Heart left ventricle (tissue), 16 donors: ENCODE data around the gene SYMPK. TPM values are rescaled to one million over a fixed set of nuclear protein-coding genes. Genes with fewer than 3 reads are reported as not detected.

Source experiments
- ATAC-seq, 4 donors: fragments of 200-7000 bp; cut with Tn5 transposase; one replicate each; pipeline ENCODE4 v1.9.1; 2020 to 2022; ENCODE audit warnings: moderate library complexity in 4 of 4, mild to moderate bottlenecking in 3 of 4, moderate number of reproducible peaks in 1 of 4
- DNase-seq, 5 donors: peaks; one replicate each; pipeline ENCODE4 v3.0.0-alpha.2; 2020
- H3K27ac ChIP-seq, 12 donors: fragments of 200-600 bp; sonication (generic) in 4 of 12; one replicate each; pipeline versions ENCODE4 v1.5.0 to v1.8.0; 2016 to 2022; ENCODE audit warnings: mild to moderate bottlenecking in 2 of 12
- H3K27me3 ChIP-seq, 9 donors: fragments of 200-600 bp; sonication (generic) in 2 of 9; one replicate each; pipeline versions ENCODE4 v1.5.1 to v1.8.0; 2016 to 2022; ENCODE audit warnings: mild to moderate bottlenecking in 3 of 9
- H3K36me3 ChIP-seq, 9 donors: fragments of 200-600 bp; sonication (generic) in 2 of 9; one replicate each; pipeline versions ENCODE4 v1.5.0 to v1.8.0; 2018 to 2022; ENCODE audit warnings: mild to moderate bottlenecking in 2 of 9
- H3K4me1 ChIP-seq, 12 donors: fragments of 200-600 bp; sonication (generic) in 4 of 12; one replicate each; pipeline versions ENCODE4 v1.5.0 to v1.8.0; 2016 to 2022; ENCODE audit warnings: mild to moderate bottlenecking in 3 of 12
- H3K4me3 ChIP-seq, 12 donors: fragments of 200-600 bp; sonication (generic) in 4 of 12; one replicate each; pipeline versions ENCODE4 v1.5.0 to v1.8.0; 2017 to 2022; ENCODE audit warnings: mild to moderate bottlenecking in 9 of 12, moderate library complexity in 4 of 12
- H3K9me3 ChIP-seq, 12 donors: fragments of 200-600 bp; sonication (generic) in 4 of 12; one replicate each; pipeline versions ENCODE4 v1.5.0 to v1.8.0; 2016 to 2022; ENCODE audit warnings: mild to moderate bottlenecking in 1 of 12
- POLR2A ChIP-seq, 2 donors: fragments of 450-650 bp; IDR thresholded peaks; one replicate each; pipeline ENCODE4 v1.6.1; 2017; ENCODE audit warnings: antibody characterized with exemption in 2 of 2, mild to moderate bottlenecking in 2 of 2, moderate library complexity in 2 of 2
- WGBS, 4 donors: extraction: QIAGEN DNeasy Blood & Tissue Kit in 2 of 4; methylation state at CpG; one replicate each; pipeline versions ENCODE4 v1.1.5 to v1.1.7; 2013 to 2018; 5-methylcytosine and 5-hydroxymethylcytosine counted together
- intact Hi-C, 10 donors: fragments of 100-400 bp; cut with DNase I; formaldehyde crosslinking; loops; one replicate each; pipeline versions ENCODE4 v1.11.1 to v1.14.2; 2022
- polyA plus RNA-seq, 2 donors: library from polyadenylated mRNA; stranded (reverse); fragments of 200-250 nt; gene quantifications; one replicate each; pipeline ENCODE4 v1.2.3, GENCODE V29; 2013
- total RNA-seq, 9 donors: library from RNA; depleted of rRNA in 2 of 9; stranded (reverse); fragments of >200 nt in 2 of 9; fragmentation: NEBNext Ultra II Directional in 3 of 9; extraction: Animal tissue kit (Norgen Biotek cat#: 25700) in 3 of 9; gene quantifications; one replicate each; pipeline versions ENCODE4 v1.1.0 to v1.2.4, GENCODE V29; 2016 to 2023
- TF ChIP-seq, protein P1 (sequence below), 12 donors: fragments of 200-600 bp; sonication (generic) in 4 of 12; IDR thresholded peaks; one replicate each; pipeline versions ENCODE4 v1.5.0 to v1.8.0; 2018 to 2022; ENCODE audit warnings: antibody characterized with exemption in 12 of 12, mild to moderate bottlenecking in 5 of 12
- donor health status: ischemic (EF 13 %, LVEDD 7.1; RV severe dilation, severe dysfunction).
- donor health status: healthy with polysubstance abuse.
- donor health status: DM: no; HTN: yes; CAD: no.
- donor health status: DM: no; HTN: no; CAD: no.
- donor health status: ischemic (EF 25% LVEDD 6.9; RV normal size, moderate dysfunction).
- donor health status: ischemic (EF 25% LVEDD 5.7; RV mildly dilated, moderate dysfunction).
- donor health status: healthy.
- donor health status: DM: yes; HTN: yes; CAD: no.
- donor health status: ischemic (EF 35%, LVEDD 5.7; RV mildly dilated, moderate dysfunction).
- donor health status: nonischemic (EF 11% LVEDD 7.7; RV severe dilation, severe dysfunction).
- donor health status: DM: yes; HTN: yes; CAD: no.
- donor health status: PGD.
- donor health status: ischemic (EF 29% LVEDD 5.4; RV normal size, mild dysfunction).
- donor health status: nonischemic (EF 23%, LVEDD 6.1; RV moderate dilation, normal function).

Gene SYMPK
- total and polyA plus RNA-seq, 11 donors = 21.9 to 47.7 (median 34.3) TPM

DNA sequence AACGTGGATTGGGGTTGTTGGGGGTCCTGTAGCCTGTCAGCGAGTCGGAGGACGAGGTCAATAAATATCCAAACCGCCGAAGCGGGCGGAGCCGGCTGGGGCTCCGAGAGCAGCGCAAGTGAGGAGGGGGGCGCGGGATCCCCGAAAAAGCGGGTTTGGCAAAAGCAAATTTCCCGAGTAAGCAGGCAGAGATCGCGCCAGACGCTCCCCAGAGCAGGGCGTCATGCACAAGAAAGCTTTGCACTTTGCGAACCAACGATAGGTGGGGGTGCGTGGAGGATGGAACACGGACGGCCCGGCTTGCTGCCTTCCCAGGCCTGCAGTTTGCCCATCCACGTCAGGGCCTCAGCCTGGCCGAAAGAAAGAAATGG lies 93.1 kb downstream of the SYMPK start:
- ATAC-seq = no peak
- H3K36me3 ChIP-seq = peaks cover 0 to 38% (median 18%) of the 10 kb centered on the region in 9 donors
- H3K9me3 ChIP-seq = no peaks in the 10 kb centered on the region
- intact Hi-C loops = loop anchor here in 9 of 10 donors (1.0 to 10.0 kb wide), 17 partner anchors 23 to 365 kb away; partner anchors contain the start of genes FBXO46 (in 7 of the 9), MEIOSIN (in 6 of the 9), QPCTL (in 3 of the 9) and DMWD (in 2 of the 9)
- TF ChIP-seq, protein P1, sequence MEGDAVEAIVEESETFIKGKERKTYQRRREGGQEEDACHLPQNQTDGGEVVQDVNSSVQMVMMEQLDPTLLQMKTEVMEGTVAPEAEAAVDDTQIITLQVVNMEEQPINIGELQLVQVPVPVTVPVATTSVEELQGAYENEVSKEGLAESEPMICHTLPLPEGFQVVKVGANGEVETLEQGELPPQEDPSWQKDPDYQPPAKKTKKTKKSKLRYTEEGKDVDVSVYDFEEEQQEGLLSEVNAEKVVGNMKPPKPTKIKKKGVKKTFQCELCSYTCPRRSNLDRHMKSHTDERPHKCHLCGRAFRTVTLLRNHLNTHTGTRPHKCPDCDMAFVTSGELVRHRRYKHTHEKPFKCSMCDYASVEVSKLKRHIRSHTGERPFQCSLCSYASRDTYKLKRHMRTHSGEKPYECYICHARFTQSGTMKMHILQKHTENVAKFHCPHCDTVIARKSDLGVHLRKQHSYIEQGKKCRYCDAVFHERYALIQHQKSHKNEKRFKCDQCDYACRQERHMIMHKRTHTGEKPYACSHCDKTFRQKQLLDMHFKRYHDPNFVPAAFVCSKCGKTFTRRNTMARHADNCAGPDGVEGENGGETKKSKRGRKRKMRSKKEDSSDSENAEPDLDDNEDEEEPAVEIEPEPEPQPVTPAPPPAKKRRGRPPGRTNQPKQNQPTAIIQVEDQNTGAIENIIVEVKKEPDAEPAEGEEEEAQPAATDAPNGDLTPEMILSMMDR (IDR thresholded peaks at IDR 0.05) = no peak
- TF ChIP-seq POLR2A (IDR thresholded peaks at IDR 0.05) = no peak
- DNase-seq = peak in 4 of 5 donors; percentile 51 to 72 (median 62)
- H3K27ac ChIP-seq = peak overlapping the region; percentile 86 to 99 (median 97)
- 0 to 1% (median 0%) methylated on average over 18 to 28 of the region's 28 CpGs for WGBS, 4 donors
- peaks cover 0 to 57% (median 0%) of the 10 kb centered on the region in 9 donors for H3K27me3 ChIP-seq
- peaks cover 5 to 58% (median 32%) of the 10 kb centered on the region in 12 donors for H3K4me1 ChIP-seq
- peak overlapping the region; percentile 28 to 93 (median 79) for H3K4me3 ChIP-seq

DNA sequence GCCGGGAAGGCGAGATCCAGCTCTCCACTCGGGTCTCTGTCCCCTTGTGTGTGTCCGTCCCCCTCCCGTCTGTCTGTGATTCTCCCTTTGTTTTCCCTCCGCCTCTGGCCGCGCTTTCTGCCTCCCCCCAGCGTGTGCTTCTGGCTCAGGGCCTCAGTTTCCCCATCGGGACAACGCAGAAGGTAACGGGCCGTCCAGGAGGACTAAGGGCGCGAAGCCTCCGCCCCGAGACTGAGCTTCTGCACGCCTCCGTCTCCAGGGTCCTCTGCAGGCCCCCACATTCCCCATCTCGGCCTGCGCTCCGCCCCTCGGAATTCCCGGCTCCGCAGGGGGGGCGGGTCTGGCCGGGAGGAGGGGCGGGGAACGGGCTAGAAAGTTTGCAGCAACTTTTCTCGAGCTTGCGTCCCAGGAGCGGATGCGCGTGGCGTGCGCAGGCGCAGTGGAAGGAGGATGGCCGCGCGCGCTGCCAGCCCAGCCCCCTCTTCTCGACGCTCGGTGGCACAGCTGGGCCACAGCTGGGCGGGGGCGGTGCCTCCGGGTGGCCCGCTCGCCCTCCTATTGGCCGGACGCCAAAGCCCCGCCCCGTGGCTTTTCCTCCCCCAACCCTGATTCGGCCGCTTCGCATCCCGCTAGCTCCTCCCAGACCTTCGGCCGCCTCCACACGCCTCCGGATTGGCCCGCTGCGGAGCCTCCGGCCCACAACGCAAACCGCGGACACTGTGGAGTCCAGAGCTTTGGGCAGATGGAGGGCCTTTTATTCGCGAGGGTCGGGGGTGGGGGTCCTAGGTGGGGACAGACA lies 93.8 kb downstream of the SYMPK start, which contains the start of gene SIX5:
TSS of gene SIX5 (minus strand) at position 269 of the 799 bp plus-strand sequence. CDS start 408 bp downstream, outside the sequence.
- Histone ChIP-seq H3K27me3 (peaks cover 0 to 56% (median 0%) of the 10 kb centered on the region in 9 donors), H3K9me3 (no peaks in the 10 kb centered on the region), H3K36me3 (peaks cover 0 to 32% (median 11%) of the 10 kb centered on the region in 9 donors), H3K27ac (peak within 1 kb of the TSS; percentile 86 to 99 (median 97)), H3K4me1 (peaks cover 9 to 65% (median 38%) of the 10 kb centered on the region in 12 donors), H3K4me3 (peak within 1 kb of the TSS; percentile 72 to 93 (median 82))
- ATAC-seq (peak; percentile 59 to 66 (median 62)), DNase-seq (peak; percentile 98 to 99 (median 99))
- intact Hi-C loops = loop anchor here in 9 of 10 donors (1.0 to 10.0 kb wide), 11 partner anchors 37 to 364 kb away; partner anchors contain the start of genes FBXO46 (in 7 of the 9), MEIOSIN (in 6 of the 9), QPCTL (in 3 of the 9) and POLR1G (in 1 of the 9)
- TF ChIP-seq POLR2A (IDR thresholded peaks at IDR 0.05) = peak in 1 of 2 donors; percentile 89
- TF ChIP-seq, protein P1 (IDR thresholded peaks at IDR 0.05) = no peak
- 0 to 1% (median 0%) methylated on average over 16 to 70 of the region's 70 CpGs for WGBS, 4 donors

DNA sequence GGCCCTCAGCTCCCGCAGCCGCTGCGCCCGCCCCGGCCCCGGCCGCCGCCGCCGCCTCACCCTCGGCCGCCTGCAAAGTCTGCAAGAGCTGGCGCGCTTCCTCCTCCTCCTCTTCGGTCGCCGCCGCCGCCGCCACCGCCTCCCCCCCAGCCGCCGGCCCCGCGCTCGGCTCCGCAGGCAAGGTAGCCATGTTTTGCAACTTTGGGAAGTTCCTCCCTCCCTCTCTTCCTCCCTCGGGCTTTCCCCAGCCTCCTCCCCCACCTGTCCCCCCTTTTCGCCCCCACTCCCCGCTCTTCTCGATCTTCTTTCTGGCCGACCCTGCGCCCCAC lies 94.3 kb downstream of the SYMPK start:
- Histone ChIP-seq H3K4me3 (peak overlapping the region; percentile 72 to 93 (median 82)), H3K27me3 (peaks cover 0 to 55% (median 0%) of the 10 kb centered on the region in 9 donors), H3K27ac (peak overlapping the region; percentile 86 to 99 (median 97)), H3K36me3 (peaks cover 0 to 28% (median 8%) of the 10 kb centered on the region in 9 donors), H3K4me1 (peaks cover 10 to 70% (median 44%) of the 10 kb centered on the region in 12 donors), H3K9me3 (no peaks in the 10 kb centered on the region)
- no peak for TF ChIP-seq POLR2A (IDR thresholded peaks at IDR 0.05)
- TF ChIP-seq, protein P1 (IDR thresholded peaks at IDR 0.05) = no peak
- intact Hi-C loops = loop anchor here in 9 of 10 donors (1.0 to 10.0 kb wide), 9 partner anchors 36 to 364 kb away; partner anchors contain the start of genes FBXO46 (in 7 of the 9), MEIOSIN (in 6 of the 9), QPCTL (in 2 of the 9) and POLR1G (in 1 of the 9)
- 1% methylated on average over 19 to 33 of the region's 33 CpGs for WGBS, 4 donors
- ATAC-seq (no peak), DNase-seq (peak in 3 of 5 donors; percentile 57 to 76 (median 61))
